ENCODE results near the gene GFI1. TPM values are rescaled to one million over a fixed set of nuclear protein-coding genes. Genes with fewer than 3 reads are reported as not detected.

Gene GFI1
- polyA plus RNA-seq, 2 of the 4 experiments (the other 2 are of a cell fraction) = 0.08 to 0.18 TPM

- TF ChIP-seq ZSCAN20 (CRISPR knock-in tag; IDR thresholded peaks at IDR 0.05) = no peak
- no peak for TF ChIP-seq RAD21 (conservative IDR thresholded peaks at IDR 0.05 in 1 of 2, IDR thresholded peaks at IDR 0.05 in 1 of 2)
- no peak for TF ChIP-seq KDM5A (IDR thresholded peaks at IDR 0.05)
- TF ChIP-seq JUNB (IDR thresholded peaks at IDR 0.05) = no peak
Observed at GRCh38 chr1:92480200-92480812, 6.4 kb downstream of the GFI1 start (continued).

GRCh38 chr1:92479587-92479986, 7.1 kb downstream of the GFI1 start:
- FAIRE-seq (no peak), ATAC-seq (no peak), DNase-seq (ENCODE audit: low read depth in 1 of 2, low spot score in 1 of 2) (no peak)
- CTCF ChIA-PET = no interaction called here
- Histone ChIP-seq H3K4me2 (no peak overlapping the region), H3K4me1 (peaks cover 24% of the 10 kb centered on the region; the same call in 2 of the 3 replicates), H3K27ac (no peak overlapping the region), H3K4me3 (no peak overlapping the region), H3K9me3 (no peaks in the 10 kb centered on the region)
- 83% methylated on average over 9 of the region's 9 CpGs for WGBS (ENCODE audit: missing lambda C conversion rate)
- POLR2A ChIA-PET = no interaction called here
- TF ChIP-seq ELK1 (IDR thresholded peaks at IDR 0.05; ENCODE audit: low read depth, low read length) = no peak
- no peak for TF ChIP-seq FOSL2 (IDR thresholded peaks at IDR 0.05)
- TF ChIP-seq FOSL2 (CRISPR knock-in tag; IDR thresholded peaks at IDR 0.05) = no peak
- no peak for TF ChIP-seq KDM1A (IDR thresholded peaks at IDR 0.05; ENCODE audit: low read depth)
- TF ChIP-seq ESRRA (IDR thresholded peaks at IDR 0.05; ENCODE audit: borderline replicate concordance, low read length) = no peak
- TF ChIP-seq RCOR1 (IDR thresholded peaks at IDR 0.05; ENCODE audit: low read depth, low read length) = no peak
- TF ChIP-seq ZC3H11A (IDR thresholded peaks at IDR 0.05) = no peak
- no peak for TF ChIP-seq EHF (CRISPR knock-in tag; IDR thresholded peaks at IDR 0.05)
- TF ChIP-seq PBX3 (IDR thresholded peaks at IDR 0.05) = no peak
- TF ChIP-seq POLR2AphosphoS2 (conservative IDR thresholded peaks at IDR 0.05; ENCODE audit: low read length) = no peak
- no peak for TF ChIP-seq CHD4 (IDR thresholded peaks at IDR 0.05; ENCODE audit: borderline replicate concordance)
- no peak for TF ChIP-seq CHD2 (IDR thresholded peaks at IDR 0.05; ENCODE audit: low read length, partially characterized antibody)
- no peak for TF ChIP-seq HES2 (IDR thresholded peaks at IDR 0.05)
- TF ChIP-seq MAFK (IDR thresholded peaks at IDR 0.05; ENCODE audit: partially characterized antibody) = no peak
- TF ChIP-seq MYC (IDR thresholded peaks at IDR 0.05; ENCODE audit: borderline replicate concordance, low read length) = no peak
- TF ChIP-seq RARB (CRISPR knock-in tag; IDR thresholded peaks at IDR 0.05) = no peak
- no peak for TF ChIP-seq HDAC2 (IDR thresholded peaks at IDR 0.05)

GRCh38 chr1:92478393-92478792, 8.3 kb downstream of the GFI1 start:
- ATAC-seq (no peak), DNase-seq (ENCODE audit: low read depth in 1 of 2, low spot score in 1 of 2) (no peak), FAIRE-seq (no peak)
- CTCF ChIA-PET = interaction anchor here (1.0 to 1.1 kb wide), 2 partner anchors 8 to 10 kb away, joined by 3 read pairs; partner anchors contain the start of gene GFI1
- Histone ChIP-seq H3K4me1 (peaks cover 12% of the 10 kb centered on the region; the same call in 2 of the 3 replicates), H3K9me3 (no peaks in the 10 kb centered on the region), H3K27ac (no peak overlapping the region), H3K4me2 (no peak overlapping the region), H3K4me3 (no peak overlapping the region)
- POLR2A ChIA-PET = no interaction called here
- TF ChIP-seq TFCP2L1 (CRISPR knock-in tag; IDR thresholded peaks at IDR 0.05) = no peak
- TF ChIP-seq USF2 (IDR thresholded peaks at IDR 0.05) = no peak
- TF ChIP-seq PHF8 (IDR thresholded peaks at IDR 0.05; ENCODE audit: borderline replicate concordance, low read depth) = no peak
- TF ChIP-seq EHMT2 (IDR thresholded peaks at IDR 0.05; ENCODE audit: low read depth) = no peak
- no peak for TF ChIP-seq CBX8 (IDR thresholded peaks at IDR 0.05)
- 41% methylated on average over 3 of the region's 3 CpGs for WGBS (ENCODE audit: missing lambda C conversion rate)

Data from A549 (cell line).